MM.1S (cell line): ENCODE results near the gene PSMD1.

Source experiments
- CTCF ChIP-seq: fragments of 300-600 bp; sonication (generic); IDR thresholded peaks from 2 replicates; pipeline ENCODE4 v1.5.1; 2016; ENCODE audit warnings: antibody characterized with exemption, low read length, mixed read lengths
- EZH2 ChIP-seq: fragments of 300-600 bp; sonication (generic); optimal IDR thresholded peaks from 2 replicates; pipeline ENCODE3; 2017; ENCODE audit warnings: low read depth, mild to moderate bottlenecking, antibody characterized with exemption, low read length, mixed read lengths

- TF ChIP-seq CTCF (no peak), EZH2 (no peak)
Measured at GRCh38 chr2:231163414-231164095, 106.9 kb downstream of the PSMD1 start.
